ENCODE measurements around the gene FADS3. TPM values are rescaled to one million over a fixed set of nuclear protein-coding genes. Genes with fewer than 3 reads are reported as not detected.
A peak's percentile ranks its signal among the peaks of the same experiment; 100 is the strongest.

FADS3 gene
- 10 to 100 TPM; 24.8 to 28.4 TPM for total RNA-seq
- polyA plus RNA-seq (2013, experiment 1 of 2), result 13.6 TPM
- polyA plus RNA-seq (2013, experiment 2 of 2), result 15.8 TPM
- long read RNA-seq, experiment 1, partial matches to known transcripts, result 2 of 13 reads
- long read RNA-seq, experiment 1, other reads (novel, unspliced or antisense), result 7 of 13 reads
- long read RNA-seq, experiment 2, transcript FADS3-201 (12 exons, 1,779 nt), result major isoform, 41 of 89 reads
- long read RNA-seq, experiment 2, partial matches to known transcripts, result 1 of 89 reads
- long read RNA-seq, experiment 2, other reads (novel, unspliced or antisense), result 47 of 89 reads
- long read RNA-seq, experiment 3, transcript FADS3-201 (12 exons, 1,779 nt), result major isoform, 7 of 19 reads
- long read RNA-seq, experiment 3, partial matches to known transcripts, result 3 of 19 reads
- long read RNA-seq, experiment 3, other reads (novel, unspliced or antisense), result 9 of 19 reads
- long read RNA-seq, experiment 4, partial matches to known transcripts, result 0 of 1 reads
- long read RNA-seq, experiment 4, other reads (novel, unspliced or antisense), result 0 of 1 reads

GRCh38 chr11:61891331-61892084 lies at the start of gene FADS3:
FADS3 (minus strand) TSS chr11:61891545; CDS start chr11:61891381, 164 bp downstream.
- Histone ChIP-seq H3K36me3 (ENCODE audit: control insufficient read depth, insufficient read depth, low read length) (no peaks in the 10 kb centered on the region), H3K4me1 (ENCODE audit: control insufficient read depth, insufficient read depth, low read length) (no peaks in the 10 kb centered on the region), H3K4me3 (ENCODE audit: low read length) (peak within 1 kb of the TSS; percentile 76), H3K27me3 (ENCODE audit: control insufficient read depth, insufficient read depth, low read length, poor library complexity, severe bottlenecking) (peaks cover 21% of the 10 kb centered on the region), H3K9ac (ENCODE audit: extremely low read depth, low read length, poor library complexity, severe bottlenecking) (no peak within 1 kb of the TSS), H3K9me3 (ENCODE audit: control insufficient read depth, low read length) (no peaks in the 10 kb centered on the region), H3K27ac (ENCODE audit: low read depth, low read length) (no peak within 1 kb of the TSS)
- 1% methylated on average over 41 to 96 of the region's 96 CpGs for whole genome bisulfite sequencing, 2 experiments (ENCODE audit: insufficient coverage in 1 of 2, insufficient read length in 1 of 2)
- no peak within 1 kb of the TSS for H3K27ac Mint-ChIP-seq
- peaks cover 8% of the 10 kb centered on the region for H3K27me3 Mint-ChIP-seq (ENCODE audit: insufficient read depth)
- peak; percentile 39 for TF ChIP-seq CTCF (conservative IDR thresholded peaks at IDR 0.05)
- peaks cover 4% of the 10 kb centered on the region for H3K9me3 Mint-ChIP-seq
- H3K4me1 Mint-ChIP-seq, result no peaks in the 10 kb centered on the region
- H3K36me3 Mint-ChIP-seq (ENCODE audit: low read depth), result peaks cover 6% of the 10 kb centered on the region
- DNase-seq, result peak; percentile 96
- H3K4me3 Mint-ChIP-seq, result peak within 1 kb of the TSS; percentile 63

- H3K4me3 ChIP-seq (ENCODE audit: low read length), result no peak overlapping the region
- H3K9me3 Mint-ChIP-seq, result peaks cover 13% of the 10 kb centered on the region
- TF ChIP-seq CTCF (conservative IDR thresholded peaks at IDR 0.05), result no peak
- no peak for DNase-seq
- H3K9ac ChIP-seq (ENCODE audit: extremely low read depth, low read length, poor library complexity, severe bottlenecking), result no peak overlapping the region
- H3K36me3 Mint-ChIP-seq (ENCODE audit: low read depth), result no peaks in the 10 kb centered on the region
- H3K27me3 ChIP-seq (ENCODE audit: control insufficient read depth, insufficient read depth, low read length, poor library complexity, severe bottlenecking), result no peaks in the 10 kb centered on the region
- no peak overlapping the region for H3K4me3 Mint-ChIP-seq
- no peaks in the 10 kb centered on the region for H3K4me1 Mint-ChIP-seq
- H3K27me3 Mint-ChIP-seq (ENCODE audit: insufficient read depth), result peaks cover 8% of the 10 kb centered on the region
- 90 to 92% methylated on average over 10 of the region's 10 CpGs for WGBS, 2 experiments (ENCODE audit: insufficient coverage in 1 of 2, insufficient read length in 1 of 2)
- no peak overlapping the region for H3K27ac ChIP-seq (ENCODE audit: low read depth, low read length)
- no peaks in the 10 kb centered on the region for H3K36me3 ChIP-seq (ENCODE audit: control insufficient read depth, insufficient read depth, low read length)
- peaks cover 23% of the 10 kb centered on the region for H3K9me3 ChIP-seq (ENCODE audit: control insufficient read depth, low read length)
- H3K27ac Mint-ChIP-seq, result no peak overlapping the region
- no peaks in the 10 kb centered on the region for H3K4me1 ChIP-seq (ENCODE audit: control insufficient read depth, insufficient read depth, low read length)
These were observed 49.1 kb upstream of the FADS3 start for GRCh38 chr11:61940466-61940865.

- H3K27ac ChIP-seq (ENCODE audit: low read depth, low read length), result no peak overlapping the region
- peaks cover 4% of the 10 kb centered on the region for H3K27me3 Mint-ChIP-seq (ENCODE audit: insufficient read depth)
- 85 to 88% methylated on average over 2 of the region's 2 CpGs for WGBS, 2 experiments (ENCODE audit: insufficient coverage in 1 of 2, insufficient read length in 1 of 2)
- peaks cover 20% of the 10 kb centered on the region for H3K9me3 Mint-ChIP-seq
- H3K4me1 Mint-ChIP-seq, result no peaks in the 10 kb centered on the region
- peaks cover 18% of the 10 kb centered on the region for H3K9me3 ChIP-seq (ENCODE audit: control insufficient read depth, low read length)
- no peaks in the 10 kb centered on the region for H3K36me3 ChIP-seq (ENCODE audit: control insufficient read depth, insufficient read depth, low read length)
- no peak overlapping the region for H3K4me3 ChIP-seq (ENCODE audit: low read length)
- H3K27me3 ChIP-seq (ENCODE audit: control insufficient read depth, insufficient read depth, low read length, poor library complexity, severe bottlenecking), result no peaks in the 10 kb centered on the region
- no peak overlapping the region for H3K4me3 Mint-ChIP-seq
- H3K9ac ChIP-seq (ENCODE audit: extremely low read depth, low read length, poor library complexity, severe bottlenecking), result no peak overlapping the region
- no peaks in the 10 kb centered on the region for H3K36me3 Mint-ChIP-seq (ENCODE audit: low read depth)
- H3K27ac Mint-ChIP-seq, result no peak overlapping the region
- no peak for DNase-seq
- TF ChIP-seq CTCF (conservative IDR thresholded peaks at IDR 0.05), result no peak
- H3K4me1 ChIP-seq (ENCODE audit: control insufficient read depth, insufficient read depth, low read length), result no peaks in the 10 kb centered on the region
These were observed 44.5 kb upstream of the FADS3 start for GRCh38 chr11:61935861-61936260.
